CMK (cell line): ENCODE measurements around the gene TMPRSS4.

ENCODE experiments used
- DNase-seq: peaks from one replicate; pipeline ENCODE4 v3.0.0-alpha.2; 2010; ENCODE audit warnings: low read depth

The TMPRSS4 gene

GRCh38 chr11:118105657-118106305 lies 28.9 kb downstream of the TMPRSS4 start:
- DNase-seq = no peak

- DNase-seq = no peak
Observed at GRCh38 chr11:118106789-118107335, 30.0 kb downstream of the TMPRSS4 start.

- no peak for DNase-seq
Observed at GRCh38 chr11:118108513-118108912, 31.6 kb downstream of the TMPRSS4 start.

GRCh38 chr11:118109231-118109630 lies 32.4 kb downstream of the TMPRSS4 start:
- no peak for DNase-seq

DNA sequence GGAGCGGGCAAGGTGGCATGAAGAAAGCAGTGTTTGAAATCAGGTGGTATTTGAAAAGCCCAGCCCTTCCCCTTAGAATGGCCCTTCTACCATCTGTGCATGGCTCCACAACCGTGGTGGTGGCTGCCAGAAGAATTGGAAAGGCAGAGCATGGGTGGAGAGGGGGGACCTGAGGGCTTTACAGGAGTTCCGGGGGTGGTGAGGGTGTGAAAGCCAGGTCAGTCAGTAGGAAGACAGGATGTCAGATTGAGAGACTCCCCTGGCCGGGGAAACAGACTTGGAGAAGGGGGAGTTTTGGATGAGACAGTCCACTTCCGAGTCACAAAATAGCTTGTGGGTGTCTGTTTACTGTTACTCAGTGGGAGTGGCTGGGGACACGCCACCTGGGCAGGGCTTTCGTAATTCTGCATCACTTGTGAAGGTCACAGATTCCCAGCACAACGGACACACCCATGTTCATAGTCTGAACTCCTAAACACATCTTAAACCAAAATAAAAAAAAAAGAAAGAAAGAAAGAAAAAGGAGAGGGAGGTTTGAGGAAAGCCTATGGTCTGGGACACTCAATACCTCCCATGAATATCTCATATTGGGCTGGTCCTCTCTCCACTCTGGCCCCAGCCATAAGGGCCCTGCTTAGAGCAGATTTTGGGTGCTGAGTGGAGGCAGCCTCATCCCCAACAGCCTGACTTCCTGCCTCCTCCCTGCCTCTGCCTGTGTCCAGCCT lies 34.3 kb downstream of the TMPRSS4 start:
- DNase-seq = no peak

DNA sequence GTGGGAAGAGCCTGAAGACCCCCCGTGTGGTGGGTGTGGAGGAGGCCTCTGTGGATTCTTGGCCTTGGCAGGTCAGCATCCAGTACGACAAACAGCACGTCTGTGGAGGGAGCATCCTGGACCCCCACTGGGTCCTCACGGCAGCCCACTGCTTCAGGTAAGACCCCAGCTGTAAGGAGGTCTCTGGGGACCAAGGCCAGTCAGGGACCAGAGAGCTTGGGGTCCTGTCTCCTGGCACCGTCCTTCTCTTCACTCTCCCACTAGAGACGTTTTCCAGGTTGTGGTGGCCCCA lies 34.8 kb downstream of the TMPRSS4 start:
- DNase-seq = no peak

- no peak for DNase-seq
Observed at GRCh38 chr11:118112711-118113430, 36.0 kb downstream of the TMPRSS4 start.

GRCh38 chr11:118114266-118114665 lies 37.4 kb downstream of the TMPRSS4 start:
- DNase-seq = no peak

DNA sequence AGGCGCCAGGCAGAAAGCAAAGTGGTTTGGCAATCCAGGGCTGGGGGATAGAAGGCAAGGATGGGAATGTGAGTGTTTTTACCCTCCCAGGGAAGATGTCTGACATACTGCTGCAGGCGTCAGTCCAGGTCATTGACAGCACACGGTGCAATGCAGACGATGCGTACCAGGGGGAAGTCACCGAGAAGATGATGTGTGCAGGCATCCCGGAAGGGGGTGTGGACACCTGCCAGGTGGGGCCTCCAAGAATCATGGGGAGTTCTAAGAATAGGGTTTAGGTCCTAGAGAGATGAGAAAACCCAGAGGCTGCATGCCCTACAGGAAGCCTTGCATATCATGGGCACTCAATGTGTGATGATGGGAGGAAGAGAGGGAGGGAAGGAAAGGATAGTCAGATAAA lies 38.2 kb downstream of the TMPRSS4 start:
- no peak for DNase-seq

DNA sequence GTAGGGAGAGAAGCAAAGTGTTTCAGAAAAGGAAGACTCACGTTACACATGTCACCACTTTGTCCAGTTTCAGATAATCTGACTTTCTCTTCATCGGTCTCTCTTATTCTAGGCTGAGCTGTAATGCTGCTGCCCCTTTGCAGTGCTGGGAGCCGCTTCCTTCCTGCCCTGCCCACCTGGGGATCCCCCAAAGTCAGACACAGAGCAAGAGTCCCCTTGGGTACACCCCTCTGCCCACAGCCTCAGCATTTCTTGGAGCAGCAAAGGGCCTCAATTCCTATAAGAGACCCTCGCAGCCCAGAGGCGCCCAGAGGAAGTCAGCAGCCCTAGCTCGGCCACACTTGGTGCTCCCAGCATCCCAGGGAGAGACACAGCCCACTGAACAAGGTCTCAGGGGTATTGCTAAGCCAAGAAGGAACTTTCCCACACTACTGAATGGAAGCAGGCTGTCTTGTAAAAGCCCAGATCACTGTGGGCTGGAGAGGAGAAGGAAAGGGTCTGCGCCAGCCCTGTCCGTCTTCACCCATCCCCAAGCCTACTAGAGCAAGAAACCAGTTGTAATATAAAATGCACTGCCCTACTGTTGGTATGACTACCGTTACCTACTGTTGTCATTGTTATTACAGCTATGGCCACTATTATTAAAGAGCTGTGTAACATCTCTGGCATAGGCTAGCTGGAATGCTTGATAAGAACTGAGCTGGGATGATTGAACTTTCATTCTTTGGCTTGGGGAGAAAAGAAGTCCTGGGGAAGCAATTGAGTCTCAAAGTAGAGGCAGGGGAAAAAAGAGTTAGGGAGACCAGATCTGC lies 41.1 kb downstream of the TMPRSS4 start:
- no peak for DNase-seq

- DNase-seq = no peak
Observed at GRCh38 chr11:118120793-118121192, 43.9 kb downstream of the TMPRSS4 start.

DNA sequence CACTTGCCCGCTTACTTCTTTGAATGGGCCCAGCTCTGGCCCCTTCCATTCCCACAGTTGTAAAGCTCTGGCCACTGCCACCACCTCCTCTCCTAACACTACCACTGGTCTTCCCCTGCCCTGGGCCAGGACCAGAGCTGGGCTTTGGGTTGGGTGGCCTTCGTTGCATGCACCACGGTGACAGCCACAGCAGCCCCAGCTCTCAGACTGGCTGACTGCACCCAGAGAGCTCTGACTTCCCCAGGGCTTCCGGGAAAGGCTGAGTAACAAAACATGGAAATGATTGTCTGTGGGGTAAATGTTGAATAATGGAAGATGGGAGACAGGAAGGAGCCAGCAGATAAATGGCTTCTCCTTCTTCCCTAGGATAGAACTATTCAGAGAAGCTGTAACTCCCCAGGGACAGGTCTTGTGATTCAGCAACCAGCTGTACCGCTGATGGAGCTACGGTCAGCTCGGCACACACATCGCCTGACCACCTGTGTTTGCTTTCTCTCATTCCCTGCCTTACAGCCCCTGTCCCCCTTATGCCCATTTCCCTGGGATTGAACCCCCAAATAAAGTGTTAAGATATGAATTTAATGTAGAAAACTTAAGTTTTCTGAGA lies 48.2 kb downstream of the TMPRSS4 start:
- no peak for DNase-seq

GRCh38 chr11:118126082-118126838 lies 49.4 kb downstream of the TMPRSS4 start:
- no peak for DNase-seq

DNA sequence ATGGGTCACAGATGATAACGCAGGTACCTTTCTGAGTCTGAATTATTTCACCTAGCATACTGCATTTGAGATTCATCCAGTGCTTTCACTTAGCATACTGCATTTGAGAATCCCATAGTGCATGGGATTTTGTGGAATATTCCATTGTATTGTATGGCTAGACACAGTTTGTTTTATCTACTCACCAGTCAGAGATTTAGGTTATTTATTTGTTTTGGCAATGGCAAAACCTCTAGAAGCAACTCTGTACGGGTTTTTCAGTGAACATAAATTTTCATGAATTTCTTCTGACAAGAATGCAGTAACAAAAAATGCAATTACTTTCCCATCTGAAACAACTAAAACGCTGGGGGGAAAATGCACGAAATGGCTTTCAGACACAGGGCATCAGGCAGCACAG lies 51.4 kb downstream of the TMPRSS4 start:
- DNase-seq = no peak

DNA sequence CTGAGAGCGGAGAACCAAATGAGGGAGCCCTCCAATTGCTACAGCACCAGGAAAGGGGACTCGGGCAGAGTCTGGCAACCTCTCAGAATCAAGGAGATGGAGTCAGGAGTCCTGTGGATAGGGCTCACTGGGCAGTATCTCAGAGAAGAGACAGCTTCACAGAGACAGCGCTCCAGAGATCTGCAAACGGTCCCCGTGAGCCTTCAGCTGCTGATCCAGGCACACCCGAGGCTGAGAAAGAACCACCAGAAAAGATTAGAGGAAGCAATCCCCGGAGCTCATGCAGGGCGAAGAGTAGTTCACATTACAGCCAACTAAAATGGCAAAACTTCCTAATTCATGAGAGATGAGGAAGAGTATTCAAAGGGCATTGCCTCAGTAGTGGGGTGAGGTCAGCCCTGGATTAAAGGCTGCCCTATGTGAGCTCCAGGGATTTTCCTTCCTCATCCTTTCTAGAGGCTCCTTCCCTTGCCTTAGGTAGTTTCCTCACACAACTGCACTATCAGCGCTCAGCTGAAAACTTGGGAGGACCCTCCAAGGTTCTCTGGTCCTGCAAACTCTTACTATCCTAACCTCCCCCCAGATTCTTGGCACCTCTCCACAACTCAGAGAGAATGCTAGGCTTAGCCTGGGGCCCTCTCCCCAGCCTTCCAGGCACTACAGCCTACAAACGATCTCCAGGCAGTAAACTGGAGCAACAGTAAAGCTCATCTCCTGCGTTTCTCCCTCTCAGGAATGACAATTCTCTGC lies 52.0 kb downstream of the TMPRSS4 start:
- DNase-seq = no peak

DNA sequence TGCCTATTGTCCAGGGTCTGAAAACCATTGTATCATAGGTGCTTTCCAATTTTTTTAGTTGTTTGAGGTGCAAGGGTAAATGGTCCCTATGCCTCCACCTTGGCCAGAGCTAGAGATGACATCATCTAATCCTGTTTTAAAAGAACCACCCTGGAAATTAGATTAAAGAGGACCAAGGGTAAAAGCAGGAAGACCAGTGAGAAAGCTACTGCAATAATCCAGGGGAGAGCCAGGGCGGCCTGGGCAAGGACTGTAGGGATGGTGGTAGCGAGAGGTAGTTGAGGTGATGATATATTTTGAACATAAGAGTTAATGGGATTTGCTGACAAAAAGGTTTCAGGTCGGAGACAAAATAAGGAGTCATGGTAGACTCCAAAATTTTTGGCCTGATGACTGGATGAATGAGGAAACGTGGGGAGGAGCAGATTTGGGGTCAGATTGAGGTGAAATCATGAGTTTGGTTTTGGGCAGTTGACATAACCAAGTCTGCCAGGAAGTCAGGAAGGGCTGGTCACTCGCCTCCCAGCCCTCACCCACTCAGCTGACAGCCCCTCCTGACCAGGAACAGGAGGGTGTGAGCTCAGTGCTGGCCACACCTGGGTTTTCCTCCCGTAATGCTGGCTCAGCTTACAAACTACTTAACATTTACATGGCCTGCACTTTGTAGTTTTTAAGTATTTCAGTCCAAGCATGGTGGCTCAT lies 52.7 kb downstream of the TMPRSS4 start:
- DNase-seq = no peak

DNA sequence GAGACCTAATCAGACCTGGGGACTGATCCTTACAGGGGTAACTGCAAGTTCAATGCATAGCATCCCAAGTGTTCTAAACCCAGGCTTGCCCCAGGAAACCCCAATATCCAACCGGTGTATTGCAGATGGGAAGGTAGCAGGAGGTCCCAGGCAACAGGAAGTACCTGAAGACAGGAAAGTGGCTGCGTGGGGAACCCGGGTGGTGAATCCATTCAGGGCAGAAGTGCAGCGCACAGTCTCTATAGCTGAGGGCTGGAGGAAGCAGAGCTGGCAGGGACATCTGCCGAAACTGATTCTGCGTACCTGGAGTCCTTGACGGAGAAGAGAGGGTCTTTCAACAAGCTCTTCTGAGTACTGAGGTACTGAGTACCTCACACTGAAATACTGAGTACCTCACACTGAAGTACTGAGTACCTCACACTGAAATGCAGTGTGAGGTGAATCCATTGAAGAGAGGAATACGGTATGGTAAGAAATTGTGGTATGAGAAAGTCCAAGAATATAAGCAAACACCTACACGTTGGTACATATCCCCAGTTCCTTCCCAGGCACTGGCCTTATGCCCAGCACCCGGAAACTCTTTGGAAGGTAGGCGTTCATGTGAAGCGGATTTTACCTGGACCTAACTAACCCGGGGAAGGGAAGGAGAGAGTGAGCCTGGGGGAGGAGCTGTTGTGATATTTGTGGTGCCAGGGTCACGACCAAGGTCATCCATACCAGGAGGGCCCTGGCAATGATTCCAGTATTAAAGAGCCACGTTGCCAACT lies 55.7 kb downstream of the TMPRSS4 start:
- DNase-seq = no peak

GRCh38 chr11:118133816-118134215 lies 56.9 kb downstream of the TMPRSS4 start:
- no peak for DNase-seq
